Measurements from ENCODE around the gene TBC1D9. TPM values are rescaled to one million over a fixed set of nuclear protein-coding genes. Genes with fewer than 3 reads are reported as not detected.

TBC1D9 gene
- polyA plus RNA-seq, 1 donor (not counting 4 experiments of a cell fraction or from before 2014, with no cell fraction given): 11.6 TPM

GRCh38 chr4:140701071-140701470, 55.1 kb downstream of the TBC1D9 start:
- TF ChIP-seq EZH2 (IDR thresholded peaks at IDR 0.05; ENCODE audit: low read length) (no peak), CTCF (optimal IDR thresholded peaks at IDR 0.05 in 1 of 3, IDR thresholded peaks at IDR 0.05 in 1 of 3, conservative IDR thresholded peaks at IDR 0.05 in 1 of 3; ENCODE audit: extremely low read depth in 1 of 3, insufficient read depth in 2 of 3, low read length in 3 of 3) (no peak)
- dilution Hi-C loops (cut with MboI; ENCODE audit: extremely low pct_ligation_motif_present, low sequenced_read_pairs): no loop called here
- DNase-seq (ENCODE audit: low read depth, low spot score): no peak
- no peaks in the 10 kb centered on the region for H3K79me2 ChIP-seq (ENCODE audit: control insufficient read depth, insufficient read depth, low read length)
- no peak overlapping the region for H3K4me2 ChIP-seq (ENCODE audit: control insufficient read depth, extremely low read depth, insufficient read depth, low read depth, low read length)
- no peak overlapping the region for H3K4me3 ChIP-seq (ENCODE audit: control insufficient read depth in 2 of 3, extremely low read depth in 1 of 3, insufficient read depth in 2 of 3, low read depth in 1 of 3, low read length in 3 of 3)
- H2AFZ ChIP-seq (ENCODE audit: control insufficient read depth, low read length): no peak overlapping the region
- H3K27ac ChIP-seq (ENCODE audit: control insufficient read depth, insufficient read depth, low read length): no peak overlapping the region
- H3K9me3 ChIP-seq (ENCODE audit: control insufficient read depth, low read depth, low read length): no peaks in the 10 kb centered on the region
- H3K4me1 ChIP-seq (ENCODE audit: control insufficient read depth, extremely low read depth, insufficient read depth, low read length): peaks cover 13% of the 10 kb centered on the region
- FAIRE-seq: peak; percentile 17
- H3K27me3 ChIP-seq (ENCODE audit: control insufficient read depth, extremely low read depth, insufficient read depth, low read length): no peaks in the 10 kb centered on the region
- H3K9ac ChIP-seq (ENCODE audit: control insufficient read depth, extremely low read depth, insufficient read depth, low read length): no peak overlapping the region
- peaks cover 0 to 6% of the 10 kb centered on the region in 2 experiments for H3K36me3 ChIP-seq (ENCODE audit: control insufficient read depth in 2 of 2, extremely low read depth in 1 of 2, insufficient read depth in 2 of 2, low read length in 2 of 2)
- H4K20me1 ChIP-seq (ENCODE audit: control insufficient read depth, extremely low read depth, insufficient read depth, low read length): no peaks in the 10 kb centered on the region
- no peaks in the 10 kb centered on the region for H3K9me1 ChIP-seq (ENCODE audit: control insufficient read depth, extremely low read depth, insufficient read depth, low read length)

- H3K27ac ChIP-seq (ENCODE audit: control insufficient read depth, insufficient read depth, low read length): no peak overlapping the region
- dilution Hi-C loops (cut with MboI; ENCODE audit: extremely low pct_ligation_motif_present, low sequenced_read_pairs): no loop called here
- no peaks in the 10 kb centered on the region for H3K9me3 ChIP-seq (ENCODE audit: control insufficient read depth, low read depth, low read length)
- no peaks in the 10 kb centered on the region for H3K9me1 ChIP-seq (ENCODE audit: control insufficient read depth, extremely low read depth, insufficient read depth, low read length)
- H3K4me2 ChIP-seq (ENCODE audit: control insufficient read depth, extremely low read depth, insufficient read depth, low read depth, low read length): no peak overlapping the region
- H3K36me3 ChIP-seq (ENCODE audit: control insufficient read depth in 2 of 2, extremely low read depth in 1 of 2, insufficient read depth in 2 of 2, low read length in 2 of 2): peaks cover 0 to 6% of the 10 kb centered on the region in 2 experiments
- no peak for FAIRE-seq
- H4K20me1 ChIP-seq (ENCODE audit: control insufficient read depth, extremely low read depth, insufficient read depth, low read length): no peaks in the 10 kb centered on the region
- peaks cover 13% of the 10 kb centered on the region for H3K4me1 ChIP-seq (ENCODE audit: control insufficient read depth, extremely low read depth, insufficient read depth, low read length)
- no peak overlapping the region for H2AFZ ChIP-seq (ENCODE audit: control insufficient read depth, low read length)
- H3K27me3 ChIP-seq (ENCODE audit: control insufficient read depth, extremely low read depth, insufficient read depth, low read length): no peaks in the 10 kb centered on the region
- H3K79me2 ChIP-seq (ENCODE audit: control insufficient read depth, insufficient read depth, low read length): no peaks in the 10 kb centered on the region
- no peak overlapping the region for H3K4me3 ChIP-seq (ENCODE audit: control insufficient read depth in 2 of 3, extremely low read depth in 1 of 3, insufficient read depth in 2 of 3, low read depth in 1 of 3, low read length in 3 of 3)
- TF ChIP-seq EZH2 (IDR thresholded peaks at IDR 0.05; ENCODE audit: low read length) (no peak), CTCF (optimal IDR thresholded peaks at IDR 0.05 in 1 of 3, IDR thresholded peaks at IDR 0.05 in 1 of 3, conservative IDR thresholded peaks at IDR 0.05 in 1 of 3; ENCODE audit: extremely low read depth in 1 of 3, insufficient read depth in 2 of 3, low read length in 3 of 3) (no peak)
- no peak overlapping the region for H3K9ac ChIP-seq (ENCODE audit: control insufficient read depth, extremely low read depth, insufficient read depth, low read length)
- no peak for DNase-seq (ENCODE audit: low read depth, low spot score)
These were observed 58.2 kb downstream of the TBC1D9 start for GRCh38 chr4:140697709-140698560.
